Mucosa of descending colon (tissue), 3 donors: Measurements from ENCODE around the gene SLFN5. TPM values are rescaled to one million over a fixed set of nuclear protein-coding genes. Genes with fewer than 3 reads are reported as not detected.
"Not testable (repeated sequence)": the region's sequence is repeated elsewhere in the genome, so short reads cannot be mapped to it uniquely, and the experiment has no call there.

ENCODE experiments used
- ATAC-seq: fragments of 200-7000 bp; cut with Tn5 transposase; one replicate; pipeline ENCODE4 v1.9.1; 2020; ENCODE audit warnings: mild to moderate bottlenecking, moderate library complexity
- DNase-seq, 3 donors: peaks; one replicate each; pipeline ENCODE4 v3.0.0-alpha.2; 2020
- H3K36me3 ChIP-seq: fragments of 200-600 bp; one replicate; pipeline ENCODE4 v1.8.0; 2021; ENCODE audit warnings: low read depth, mild to moderate bottlenecking
- H3K4me1 ChIP-seq: fragments of 200-600 bp; one replicate; pipeline ENCODE4 v1.8.0; 2021; ENCODE audit warnings: low read depth, mild to moderate bottlenecking
- H3K4me3 ChIP-seq: fragments of 200-600 bp; one replicate; pipeline ENCODE4 v1.8.0; 2021; ENCODE audit warnings: mild to moderate bottlenecking
- H3K9me3 ChIP-seq: fragments of 200-600 bp; one replicate; pipeline ENCODE4 v1.8.0; 2021; ENCODE audit warnings: mild to moderate bottlenecking
- CTCF ChIP-seq: fragments of 200-600 bp; IDR thresholded peaks from one replicate; pipeline ENCODE4 v1.8.0; 2022; ENCODE audit warnings: antibody characterized with exemption, mild to moderate bottlenecking
- intact Hi-C, 2 donors: fragments of 100-400 bp; cut with DNase I in 1 of 2; cut with micrococcal nuclease in 1 of 2; formaldehyde crosslinking; loops; one replicate each; pipeline versions ENCODE4 v1.11.0 to v1.11.1; 2022; cut with DNase I, micrococcal nuclease
- total RNA-seq, 3 donors: library from RNA; stranded (reverse); fragmentation: NEBNext Ultra II Directional in 2 of 3; extraction: Animal tissue kit (Norgen Biotek cat#: 25700) in 2 of 3; gene quantifications; one replicate each; pipeline versions ENCODE4 v1.2.1 to v1.2.4, GENCODE V29; 2021 to 2023
- donor health status: DM: no; HTN: no; CAD: no; lungs with moderate emphysema.
- donor health status: DM: no; HTN: no; CAD: no.
- donor health status: DM: no; HTN: yes; CAD: no.

Gene SLFN5
- total RNA-seq, 3 donors from 2014 or later: 8.5 to 29.7 (median 11.7) TPM

- Histone ChIP-seq H3K9me3 (no peaks in the 10 kb centered on the region), H3K4me1 (no peaks in the 10 kb centered on the region), H3K4me3 (no peak overlapping the region), H3K36me3 (no peaks in the 10 kb centered on the region)
- no peak for ATAC-seq
- no peak for TF ChIP-seq CTCF
- intact Hi-C loops: no loop called here
- DNase-seq: no peak
Observed at GRCh38 chr17:35227546-35227945, 15.3 kb upstream of the SLFN5 start.

DNA sequence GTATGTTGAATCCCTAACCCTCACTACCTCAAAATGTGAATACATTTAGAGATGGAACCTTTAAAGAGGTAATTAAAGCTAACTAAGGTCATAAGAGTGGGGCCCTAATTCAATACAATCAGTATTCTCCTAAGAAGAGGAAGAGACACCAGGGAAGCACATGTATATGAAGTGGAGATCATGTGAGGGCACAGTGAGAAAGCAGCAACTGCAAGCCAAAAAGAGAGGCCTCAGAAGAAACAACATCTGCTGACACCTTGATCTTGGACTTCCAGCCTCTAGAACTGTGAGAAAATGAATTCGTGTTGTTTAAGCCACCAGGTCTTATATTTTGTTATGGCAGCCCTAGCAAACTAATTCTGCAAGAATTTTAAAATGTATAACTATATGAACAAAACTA lies 13.2 kb upstream of the SLFN5 start:
- H3K36me3 ChIP-seq: no peaks in the 10 kb centered on the region
- DNase-seq: no peak
- no peak overlapping the region for H3K4me3 ChIP-seq
- TF ChIP-seq CTCF: no peak
- ATAC-seq: no peak
- no peaks in the 10 kb centered on the region for H3K4me1 ChIP-seq
- no peaks in the 10 kb centered on the region for H3K9me3 ChIP-seq
- intact Hi-C loops: no loop called here

- H3K4me1 ChIP-seq, DNase-seq, ATAC-seq, H3K36me3 ChIP-seq, H3K4me3 ChIP-seq, intact Hi-C loops, H3K9me3 ChIP-seq: not testable (repeated sequence)
Observed at GRCh38 chr17:35234315-35234714, 8.6 kb upstream of the SLFN5 start.

GRCh38 chr17:35235289-35235688 lies 7.6 kb upstream of the SLFN5 start:
- no peaks in the 10 kb centered on the region for H3K4me1 ChIP-seq
- ATAC-seq: no peak
- no peak for DNase-seq
- no peaks in the 10 kb centered on the region for H3K9me3 ChIP-seq
- H3K36me3 ChIP-seq: no peaks in the 10 kb centered on the region
- TF ChIP-seq CTCF: no peak
- intact Hi-C loops: no loop called here
- H3K4me3 ChIP-seq: no peak overlapping the region

GRCh38 chr17:35235917-35236316 lies 7.0 kb upstream of the SLFN5 start:
- intact Hi-C loops: no loop called here
- no peaks in the 10 kb centered on the region for H3K4me1 ChIP-seq
- TF ChIP-seq CTCF: no peak
- no peaks in the 10 kb centered on the region for H3K9me3 ChIP-seq
- no peak for DNase-seq
- no peaks in the 10 kb centered on the region for H3K36me3 ChIP-seq
- H3K4me3 ChIP-seq: no peak overlapping the region
- no peak for ATAC-seq

DNA sequence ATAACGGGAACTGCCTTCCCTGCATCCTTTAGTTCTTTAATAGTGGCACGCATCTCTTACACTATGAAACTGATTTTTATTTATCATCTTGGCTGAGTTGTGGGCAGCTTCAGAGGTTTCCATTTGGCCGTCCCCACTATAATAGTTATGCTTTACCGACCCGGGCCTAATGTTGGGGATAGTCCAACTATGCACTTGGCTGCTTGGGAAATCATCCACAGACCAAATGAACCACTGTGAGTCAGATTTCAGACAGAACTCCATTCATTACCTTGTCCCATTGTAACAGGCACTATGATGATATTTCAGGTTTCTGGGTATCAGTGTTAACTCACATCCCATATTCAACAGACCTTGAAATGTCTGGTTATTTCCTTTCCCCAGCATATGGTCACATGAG lies 6.1 kb upstream of the SLFN5 start:
- ATAC-seq: no peak
- TF ChIP-seq CTCF: no peak
- H3K4me3 ChIP-seq: no peak overlapping the region
- H3K9me3 ChIP-seq: no peaks in the 10 kb centered on the region
- intact Hi-C loops: no loop called here
- no peaks in the 10 kb centered on the region for H3K4me1 ChIP-seq
- no peaks in the 10 kb centered on the region for H3K36me3 ChIP-seq
- no peak for DNase-seq
